ENCODE measurements around the gene TRPM2. TPM values are rescaled to one million over a fixed set of nuclear protein-coding genes. Genes with fewer than 3 reads are reported as not detected.

The TRPM2 gene
- total RNA-seq, 4 donors from 2014 or later, result 1.0 to 3.3 (median 3.1) TPM

DNA sequence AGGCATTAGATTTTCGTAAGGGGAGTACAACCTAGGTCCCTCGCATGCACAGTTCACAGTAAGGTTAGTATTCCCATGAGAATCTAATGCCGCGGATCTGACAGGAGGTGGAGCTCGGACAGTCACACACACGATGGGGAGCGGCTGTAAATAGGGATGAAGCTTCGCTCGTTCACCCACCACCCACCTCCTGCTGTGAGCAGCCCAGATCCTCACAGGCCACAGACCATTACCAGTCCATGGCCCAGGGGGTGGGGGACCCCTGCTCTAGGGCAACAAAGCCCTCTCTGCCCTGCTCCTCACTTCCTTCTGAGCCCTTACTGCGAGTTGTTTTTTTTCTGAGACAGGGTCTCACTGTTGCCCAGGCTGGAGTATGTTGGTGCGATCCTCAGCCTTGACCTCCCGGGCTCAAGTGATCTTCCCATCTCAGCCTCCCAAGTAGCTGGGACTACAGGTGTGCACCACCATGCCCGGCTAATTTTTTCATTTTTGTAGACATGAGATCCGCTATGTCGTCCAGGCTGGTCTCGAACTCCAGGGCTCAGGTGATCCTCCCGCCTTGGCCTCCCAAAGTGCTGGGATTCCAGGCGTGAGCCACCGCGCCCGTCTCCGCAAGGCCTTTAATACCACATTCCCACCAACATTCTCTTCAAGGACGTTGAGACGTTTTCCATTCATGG is 21.3 kb downstream of the TRPM2 start:
- H3K27me3 ChIP-seq, result peaks cover 95% of the 10 kb centered on the region
- no peak overlapping the region for H3K27ac ChIP-seq
- peaks cover 0 to 8% (median 4%) of the 10 kb centered on the region in 3 donors for H3K4me1 ChIP-seq
- TF ChIP-seq POLR2A (IDR thresholded peaks at IDR 0.05), result no peak
- TF ChIP-seq, protein P1, sequence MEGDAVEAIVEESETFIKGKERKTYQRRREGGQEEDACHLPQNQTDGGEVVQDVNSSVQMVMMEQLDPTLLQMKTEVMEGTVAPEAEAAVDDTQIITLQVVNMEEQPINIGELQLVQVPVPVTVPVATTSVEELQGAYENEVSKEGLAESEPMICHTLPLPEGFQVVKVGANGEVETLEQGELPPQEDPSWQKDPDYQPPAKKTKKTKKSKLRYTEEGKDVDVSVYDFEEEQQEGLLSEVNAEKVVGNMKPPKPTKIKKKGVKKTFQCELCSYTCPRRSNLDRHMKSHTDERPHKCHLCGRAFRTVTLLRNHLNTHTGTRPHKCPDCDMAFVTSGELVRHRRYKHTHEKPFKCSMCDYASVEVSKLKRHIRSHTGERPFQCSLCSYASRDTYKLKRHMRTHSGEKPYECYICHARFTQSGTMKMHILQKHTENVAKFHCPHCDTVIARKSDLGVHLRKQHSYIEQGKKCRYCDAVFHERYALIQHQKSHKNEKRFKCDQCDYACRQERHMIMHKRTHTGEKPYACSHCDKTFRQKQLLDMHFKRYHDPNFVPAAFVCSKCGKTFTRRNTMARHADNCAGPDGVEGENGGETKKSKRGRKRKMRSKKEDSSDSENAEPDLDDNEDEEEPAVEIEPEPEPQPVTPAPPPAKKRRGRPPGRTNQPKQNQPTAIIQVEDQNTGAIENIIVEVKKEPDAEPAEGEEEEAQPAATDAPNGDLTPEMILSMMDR (IDR thresholded peaks at IDR 0.05), result no peak
- no peak for TF ChIP-seq POLR2AphosphoS5 (IDR thresholded peaks at IDR 0.05)
- TF ChIP-seq EP300 (IDR thresholded peaks at IDR 0.05), result no peak
- H3K9me3 ChIP-seq, result no peaks in the 10 kb centered on the region
- WGBS, 2 donors (ENCODE audit: low coverage in 1 of 2), result 85 to 92% methylated on average over 12 to 15 of the region's 24 CpGs
- H3K4me3 ChIP-seq, result no peak overlapping the region
- H3K36me3 ChIP-seq, result no peaks in the 10 kb centered on the region
- ATAC-seq, result no peak

DNA sequence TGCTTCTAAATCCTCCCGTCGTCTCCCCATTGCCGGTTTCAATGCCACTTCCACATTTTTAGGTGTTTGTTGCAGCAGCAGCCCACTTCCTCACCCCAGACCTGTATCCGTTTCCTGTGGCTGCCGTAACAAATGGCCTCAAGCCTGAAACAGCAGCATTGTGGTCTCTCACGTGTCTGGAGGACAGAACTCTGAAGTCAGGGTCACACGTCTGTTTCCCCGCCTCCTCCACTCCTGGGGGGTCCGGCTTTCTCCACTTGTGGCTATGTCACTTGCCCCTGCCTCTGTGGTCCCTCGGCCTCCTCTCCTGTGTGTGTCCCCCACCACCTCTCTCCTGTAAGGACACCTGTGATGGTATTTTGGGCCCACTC is 21.8 kb downstream of the TRPM2 start:
- ATAC-seq, result no peak
- Histone ChIP-seq H3K9me3 (no peaks in the 10 kb centered on the region), H3K36me3 (no peaks in the 10 kb centered on the region), H3K4me3 (no peak overlapping the region), H3K27me3 (peaks cover 95% of the 10 kb centered on the region), H3K4me1 (peaks cover 0 to 3% (median under 1%) of the 10 kb centered on the region in 3 donors), H3K27ac (no peak overlapping the region)
- WGBS, 2 donors (ENCODE audit: low coverage in 1 of 2), result 68 to 74% methylated on average over 9 to 10 of the region's 10 CpGs
- no peak for TF ChIP-seq EP300 (IDR thresholded peaks at IDR 0.05)
- no peak for TF ChIP-seq POLR2A (IDR thresholded peaks at IDR 0.05)
- TF ChIP-seq, protein P1 (IDR thresholded peaks at IDR 0.05), result no peak
- no peak for TF ChIP-seq POLR2AphosphoS5 (IDR thresholded peaks at IDR 0.05)

DNA sequence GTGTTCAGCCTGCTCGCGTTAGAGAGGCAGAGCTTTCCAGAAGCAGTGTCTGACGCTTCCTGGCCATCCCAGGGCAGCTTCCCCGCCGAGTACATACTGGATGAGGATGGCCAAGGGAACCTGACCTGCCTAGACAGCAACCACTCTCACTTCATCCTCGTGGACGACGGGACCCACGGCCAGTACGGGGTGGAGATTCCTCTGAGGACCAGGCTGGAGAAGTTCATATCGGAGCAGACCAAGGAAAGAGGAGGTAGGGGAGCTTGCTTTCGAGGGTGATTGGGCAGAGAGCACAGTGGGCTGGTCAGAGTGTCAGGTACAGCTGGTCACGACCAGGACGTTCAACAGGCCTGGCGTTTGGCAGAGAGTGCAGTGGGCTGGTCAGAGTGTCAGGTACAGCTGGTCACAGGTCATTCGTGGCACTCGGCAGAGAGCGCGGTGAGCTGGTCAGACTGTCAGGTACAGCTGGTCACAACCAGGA is 22.4 kb downstream of the TRPM2 start:
- 87 to 96% methylated on average over 4 to 8 of the region's 19 CpGs for WGBS, 2 donors (ENCODE audit: low coverage in 1 of 2)
- Histone ChIP-seq H3K4me1 (no peaks in the 10 kb centered on the region), H3K27me3 (peaks cover 95% of the 10 kb centered on the region), H3K4me3 (no peak overlapping the region), H3K27ac (no peak overlapping the region), H3K9me3 (no peaks in the 10 kb centered on the region), H3K36me3 (no peaks in the 10 kb centered on the region)
- no peak for ATAC-seq
- TF ChIP-seq, protein P1 (IDR thresholded peaks at IDR 0.05), result no peak
- no peak for TF ChIP-seq POLR2A (IDR thresholded peaks at IDR 0.05)
- TF ChIP-seq POLR2AphosphoS5 (IDR thresholded peaks at IDR 0.05), result no peak
- TF ChIP-seq EP300 (IDR thresholded peaks at IDR 0.05), result no peak

DNA sequence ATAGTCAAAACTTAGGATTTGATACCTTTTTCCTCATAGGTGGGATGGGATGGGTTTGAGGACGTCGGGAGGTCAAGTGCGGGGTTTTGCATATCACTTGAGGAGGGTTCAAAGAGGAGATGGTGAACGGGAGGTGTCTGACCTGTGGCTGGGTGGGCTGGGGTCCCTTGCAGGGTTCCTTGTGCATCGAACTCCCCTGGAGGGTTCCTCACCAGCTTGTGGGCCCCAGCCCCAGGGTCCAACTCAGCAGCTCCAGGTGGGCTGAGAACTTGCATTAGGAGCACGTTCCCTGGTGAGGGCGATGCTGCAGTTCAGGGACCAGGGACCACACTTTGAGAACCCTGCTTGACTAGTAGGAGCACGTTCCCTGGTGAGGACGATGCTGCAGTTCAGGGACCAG is 23.2 kb downstream of the TRPM2 start:
- no peaks in the 10 kb centered on the region for H3K9me3 ChIP-seq
- TF ChIP-seq POLR2AphosphoS5 (IDR thresholded peaks at IDR 0.05) (no peak), POLR2A (IDR thresholded peaks at IDR 0.05) (no peak), EP300 (IDR thresholded peaks at IDR 0.05) (no peak)
- TF ChIP-seq, protein P1 (IDR thresholded peaks at IDR 0.05), result no peak
- H3K4me3 ChIP-seq, result no peak overlapping the region
- H3K27me3 ChIP-seq, result peaks cover 92% of the 10 kb centered on the region
- no peak for ATAC-seq
- no peaks in the 10 kb centered on the region for H3K36me3 ChIP-seq
- 81 to 100% methylated on average over 1 to 4 of the region's 9 CpGs for WGBS, 2 donors (ENCODE audit: low coverage in 1 of 2)
- no peaks in the 10 kb centered on the region for H3K4me1 ChIP-seq
- H3K27ac ChIP-seq, result no peak overlapping the region
